ENCODE data around the gene TSPEAR.
"Not testable (repeated sequence)": the region's sequence is repeated elsewhere in the genome, so short reads cannot be mapped to it uniquely, and the experiment has no call there.

TSPEAR gene

DNA sequence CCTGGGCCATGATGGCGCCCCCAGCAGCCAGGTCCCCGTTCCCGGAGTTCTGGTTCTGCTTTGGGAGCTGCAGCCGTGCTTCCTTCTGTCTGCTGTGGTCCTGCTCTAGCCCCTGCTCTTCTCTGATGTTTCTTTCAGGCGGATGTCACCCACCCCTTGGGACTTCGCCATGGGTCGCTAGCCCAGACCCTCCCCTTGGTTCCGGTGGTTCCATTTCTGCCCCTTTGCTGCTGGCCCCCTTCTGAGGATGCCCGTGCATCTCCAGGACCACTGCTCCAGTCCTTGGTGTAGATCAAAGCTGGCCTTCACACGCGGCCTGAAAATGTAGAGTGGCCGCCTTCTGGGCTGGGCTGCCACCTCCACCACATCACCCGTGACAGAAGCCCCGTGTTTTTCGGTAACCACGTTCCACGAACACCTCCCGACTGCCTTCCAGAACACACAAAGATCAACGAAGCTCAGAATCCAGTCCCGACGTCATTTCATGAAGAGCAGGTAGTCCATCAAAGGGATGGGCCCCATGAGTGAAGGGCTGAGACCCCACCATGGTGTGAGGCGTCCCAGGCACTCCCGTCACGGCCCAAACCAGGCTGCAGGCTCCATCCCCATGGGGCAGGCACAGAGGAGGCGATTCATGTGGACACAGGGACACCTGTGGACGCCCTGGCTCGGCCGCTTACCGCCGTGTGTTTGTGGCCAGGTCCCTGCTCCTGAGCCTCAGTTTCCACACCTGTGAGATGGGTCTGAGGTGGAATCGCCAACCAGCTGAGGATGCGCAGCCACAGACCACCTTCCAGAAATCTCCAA lies 195.8 kb downstream of the TSPEAR start:
- no peak for DNase-seq (ENCODE audit: low spot score)

DNA sequence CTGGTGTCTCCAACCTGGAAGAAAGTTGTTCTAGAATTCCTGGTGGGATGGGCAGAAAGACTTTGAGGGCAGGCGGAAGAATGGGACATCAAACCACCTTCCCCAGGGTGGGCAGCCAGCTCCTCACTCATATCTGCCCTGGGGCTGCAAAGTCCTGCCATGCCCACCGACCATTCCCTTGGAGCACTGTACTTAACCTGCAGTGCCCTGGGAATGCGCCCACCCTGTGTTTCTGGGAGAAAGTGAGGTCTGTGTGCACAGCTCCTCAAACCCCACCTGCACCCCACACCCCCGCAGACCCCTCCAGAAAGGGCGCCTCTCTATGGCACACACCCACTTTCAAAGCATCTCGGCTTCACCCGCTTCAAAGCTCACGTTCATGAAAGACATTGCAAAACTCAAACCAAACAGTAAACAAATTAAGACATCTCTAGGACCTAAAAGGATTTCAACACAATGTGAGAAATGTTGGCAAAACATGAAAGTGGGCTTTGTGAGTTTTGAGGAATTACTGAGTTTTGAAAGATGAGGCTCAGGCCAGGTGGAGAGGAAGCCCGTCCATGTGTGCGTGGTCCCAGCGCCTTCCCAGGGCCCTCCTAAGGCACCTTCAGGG lies 196.5 kb downstream of the TSPEAR start:
- no peak for DNase-seq (ENCODE audit: low spot score)

DNA sequence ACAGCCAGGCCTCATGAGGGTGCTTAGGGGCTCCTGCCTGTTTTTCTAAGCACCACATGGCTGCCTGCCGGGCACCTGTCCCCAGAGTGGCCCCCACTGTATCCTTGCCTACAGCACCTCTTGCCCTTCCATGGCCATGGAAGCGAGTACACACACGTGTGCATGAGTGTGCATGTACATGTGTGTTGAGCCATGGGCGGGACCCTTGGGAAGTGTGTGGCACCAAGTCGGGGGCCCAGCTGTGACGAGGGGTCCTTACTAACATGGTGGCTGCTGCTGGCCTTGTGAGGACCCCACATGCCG lies 197.2 kb downstream of the TSPEAR start:
- DNase-seq (ENCODE audit: low spot score), result no peak

GRCh38 chr21:44513389-44514217 lies 197.8 kb downstream of the TSPEAR start:
- no peak for DNase-seq (ENCODE audit: low spot score)

GRCh38 chr21:44512496-44513388 lies 198.6 kb downstream of the TSPEAR start:
- no peak for DNase-seq (ENCODE audit: low spot score)

- no peak for DNase-seq (ENCODE audit: low spot score)
Measured at GRCh38 chr21:44511938-44512275, 199.5 kb downstream of the TSPEAR start.

- DNase-seq (ENCODE audit: low spot score), result no peak
Measured at GRCh38 chr21:44511219-44511937, 200.0 kb downstream of the TSPEAR start.

DNA sequence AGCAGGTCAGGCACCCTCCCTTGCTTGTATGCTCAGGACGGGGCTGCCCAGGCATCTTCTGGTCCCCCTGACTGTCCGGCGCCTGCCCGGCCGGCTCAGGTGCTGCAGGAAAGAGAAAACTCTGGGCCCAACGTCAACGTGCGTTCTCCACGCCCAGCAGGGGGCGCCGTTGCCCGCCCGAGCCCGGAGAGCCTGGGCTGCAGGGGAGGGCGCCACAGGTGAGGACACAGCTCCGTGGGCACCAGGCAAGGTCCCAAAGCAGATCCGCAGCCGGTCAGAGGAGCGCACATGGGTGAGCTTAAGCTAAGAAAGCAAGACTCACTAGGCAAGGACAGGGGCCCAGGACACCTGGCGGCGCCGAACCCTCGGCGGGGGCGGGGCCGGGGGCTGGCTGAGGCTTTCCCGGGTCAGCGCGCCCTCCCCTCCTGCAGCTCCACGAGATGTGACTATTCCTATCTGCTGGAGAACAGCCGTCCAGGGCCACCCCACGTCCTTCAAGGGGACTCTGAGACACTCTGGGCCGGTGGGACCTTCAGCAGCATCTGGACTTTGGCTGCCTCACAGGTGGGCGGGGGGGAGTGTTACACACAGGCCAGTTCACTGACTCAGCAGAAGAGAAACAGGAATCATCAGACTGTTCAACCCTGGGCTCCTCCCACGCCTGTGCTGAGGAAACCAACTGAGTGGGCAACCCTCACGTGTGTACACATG lies 200.7 kb downstream of the TSPEAR start:
- peak; percentile 75 for DNase-seq (ENCODE audit: low spot score)

- no peak for DNase-seq (ENCODE audit: low spot score)
Measured at GRCh38 chr21:44510109-44510507, 201.3 kb downstream of the TSPEAR start.

GRCh38 chr21:44509539-44509938 lies 201.8 kb downstream of the TSPEAR start:
- DNase-seq (ENCODE audit: low spot score), result no peak

GRCh38 chr21:44508711-44509445 lies 202.5 kb downstream of the TSPEAR start:
- no peak for DNase-seq (ENCODE audit: low spot score)

DNA sequence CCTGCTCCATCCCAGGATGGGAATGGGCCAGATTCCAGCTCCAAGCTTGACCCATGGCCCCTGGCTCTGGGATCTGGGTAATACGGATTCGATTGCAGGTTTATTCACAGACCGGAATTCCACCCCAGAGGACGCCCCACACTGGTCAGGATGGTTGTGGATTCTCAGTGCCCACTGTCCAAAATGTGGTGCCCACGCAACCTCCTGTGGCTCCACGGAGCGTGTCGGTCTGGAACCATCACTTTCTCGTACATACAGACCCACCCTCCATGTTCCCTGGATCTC lies 203.0 kb downstream of the TSPEAR start:
- DNase-seq (ENCODE audit: low spot score), result no peak

GRCh38 chr21:44507673-44508425 lies 203.5 kb downstream of the TSPEAR start:
- no peak for DNase-seq (ENCODE audit: low spot score)

- DNase-seq (ENCODE audit: low spot score), result no peak
Measured at GRCh38 chr21:44506279-44507255, 204.8 kb downstream of the TSPEAR start.

- DNase-seq (ENCODE audit: low spot score), result no peak
Measured at GRCh38 chr21:44505673-44506278, 205.6 kb downstream of the TSPEAR start.

- DNase-seq (ENCODE audit: low spot score), result peak; percentile 9
Measured at GRCh38 chr21:44503901-44504399, 207.4 kb downstream of the TSPEAR start.

DNA sequence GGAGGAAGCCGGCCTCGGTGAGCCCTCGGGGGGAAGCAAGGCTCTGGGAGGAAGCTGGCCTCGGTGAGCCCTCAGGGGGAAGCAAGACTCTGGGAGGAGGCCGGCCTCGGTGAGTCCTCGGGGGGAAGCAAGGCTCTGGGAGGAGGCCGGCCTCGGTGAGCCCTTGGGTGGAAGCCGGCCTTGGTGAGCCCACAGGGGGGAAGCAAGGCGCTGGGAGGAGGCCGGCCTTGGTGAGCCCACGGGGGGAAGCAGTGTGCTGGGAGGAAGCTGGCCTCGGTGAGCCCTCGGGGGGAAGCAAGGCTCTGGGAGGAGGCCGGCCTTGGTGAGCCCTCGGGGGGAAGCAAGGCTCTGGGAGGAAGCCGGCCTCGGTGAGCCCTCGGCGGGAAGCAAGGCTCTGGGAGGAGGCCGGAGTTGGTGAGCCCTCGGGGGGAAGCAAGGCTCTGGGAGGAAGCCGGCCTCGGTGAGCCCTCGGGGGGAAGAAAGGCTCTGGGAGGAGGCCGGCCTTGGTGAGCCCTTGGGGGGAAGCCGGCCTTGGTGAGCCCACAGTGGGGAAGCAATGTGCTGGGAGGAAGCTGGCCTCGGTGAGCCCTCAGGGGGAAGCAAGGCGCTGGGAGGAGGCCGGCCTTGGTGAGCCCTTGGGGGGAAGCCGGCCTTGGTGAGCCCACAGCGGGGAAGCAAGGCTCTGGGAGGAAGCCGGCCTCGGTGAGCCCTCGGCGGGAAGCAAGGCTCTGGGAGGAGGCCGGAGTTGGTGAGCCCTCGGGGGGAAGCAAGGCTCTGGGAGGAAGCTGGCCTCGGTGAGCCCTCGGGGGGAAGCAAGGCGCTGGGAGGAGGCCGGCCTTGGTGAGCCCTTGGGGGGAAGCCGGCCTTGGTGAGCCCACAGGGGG lies 208.1 kb downstream of the TSPEAR start:
- not testable (repeated sequence) for DNase-seq (ENCODE audit: low spot score)

Data from CD4-positive, alpha-beta T cell treated with Interleukin-6 at 100 ng/mL for 8 hours (primary cell).